Sigmoid colon (tissue), 4 donors: ENCODE data around the gene ZBTB22.

Experiments
- POLR2A ChIP-seq, 2 donors: fragments of 450-650 bp; IDR thresholded peaks; one replicate each; pipeline ENCODE4 v1.6.1; 2016; ENCODE audit warnings: antibody characterized with exemption in 2 of 2, mild to moderate bottlenecking in 2 of 2, moderate library complexity in 2 of 2
- POLR2AphosphoS5 ChIP-seq, 4 donors: sonication (generic); formaldehyde crosslinking; IDR thresholded peaks; one replicate each; pipeline ENCODE4 v1.6.1; 2017; ENCODE audit warnings: antibody characterized with exemption in 4 of 4
- TF ChIP-seq, protein P1 (sequence below), 4 experiments: fragments of 450-650 bp in 3 of 4; fragments of 200-600 bp in 1 of 4; IDR thresholded peaks; one replicate each; pipeline ENCODE4 v1.5.1; 2016 to 2019; ENCODE audit warnings: antibody characterized with exemption in 4 of 4, mild to moderate bottlenecking in 3 of 4, moderate library complexity in 2 of 4

DNA sequence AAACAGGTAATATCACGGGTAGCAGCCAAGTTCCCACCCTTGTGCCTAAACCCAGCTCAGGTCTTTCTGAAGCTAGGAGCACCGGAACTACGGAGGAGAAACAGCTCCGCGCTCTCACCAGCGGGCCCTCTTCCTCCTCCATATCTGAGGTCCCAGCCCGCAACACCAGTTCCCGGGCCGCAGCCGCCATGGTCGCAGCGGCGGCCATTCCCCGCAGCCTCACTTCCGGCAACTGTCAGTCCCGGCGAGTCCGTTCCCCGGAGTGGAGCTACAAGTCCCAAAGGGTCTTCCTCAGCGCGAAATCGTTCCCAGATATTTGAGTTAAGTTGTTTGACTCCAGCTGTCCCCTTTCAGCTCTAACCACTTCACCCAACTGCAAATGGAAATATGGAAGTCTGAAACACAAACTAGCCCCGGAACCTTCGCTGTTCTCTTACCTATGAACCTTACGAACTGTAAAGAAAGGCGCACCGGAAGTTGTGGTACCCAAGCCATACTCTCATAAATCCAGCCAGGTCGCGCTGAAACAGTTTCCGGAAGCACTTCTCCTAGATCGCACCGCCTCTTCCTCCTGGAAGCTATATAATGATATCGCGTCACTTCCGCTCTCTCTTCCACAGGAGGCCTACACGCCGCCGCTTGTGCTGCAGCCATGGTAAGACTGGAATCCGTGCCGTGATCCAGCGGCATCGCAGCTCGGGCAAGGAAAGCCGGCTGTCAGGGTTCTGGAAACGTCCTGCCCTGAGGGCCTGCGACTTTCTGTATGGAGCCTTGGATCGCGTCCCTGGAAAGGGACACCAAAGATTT lies 45.9 kb downstream of the ZBTB22 start, which contains the start of the genes RPS18 and VPS52:
- peak; percentile 96 to 98 for TF ChIP-seq POLR2A (IDR thresholded peaks at IDR 0.05)
- TF ChIP-seq, protein P1, sequence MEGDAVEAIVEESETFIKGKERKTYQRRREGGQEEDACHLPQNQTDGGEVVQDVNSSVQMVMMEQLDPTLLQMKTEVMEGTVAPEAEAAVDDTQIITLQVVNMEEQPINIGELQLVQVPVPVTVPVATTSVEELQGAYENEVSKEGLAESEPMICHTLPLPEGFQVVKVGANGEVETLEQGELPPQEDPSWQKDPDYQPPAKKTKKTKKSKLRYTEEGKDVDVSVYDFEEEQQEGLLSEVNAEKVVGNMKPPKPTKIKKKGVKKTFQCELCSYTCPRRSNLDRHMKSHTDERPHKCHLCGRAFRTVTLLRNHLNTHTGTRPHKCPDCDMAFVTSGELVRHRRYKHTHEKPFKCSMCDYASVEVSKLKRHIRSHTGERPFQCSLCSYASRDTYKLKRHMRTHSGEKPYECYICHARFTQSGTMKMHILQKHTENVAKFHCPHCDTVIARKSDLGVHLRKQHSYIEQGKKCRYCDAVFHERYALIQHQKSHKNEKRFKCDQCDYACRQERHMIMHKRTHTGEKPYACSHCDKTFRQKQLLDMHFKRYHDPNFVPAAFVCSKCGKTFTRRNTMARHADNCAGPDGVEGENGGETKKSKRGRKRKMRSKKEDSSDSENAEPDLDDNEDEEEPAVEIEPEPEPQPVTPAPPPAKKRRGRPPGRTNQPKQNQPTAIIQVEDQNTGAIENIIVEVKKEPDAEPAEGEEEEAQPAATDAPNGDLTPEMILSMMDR (IDR thresholded peaks at IDR 0.05) = no peak
- peak; percentile 99 to 100 (median 99) for TF ChIP-seq POLR2AphosphoS5 (IDR thresholded peaks at IDR 0.05)
